ENCODE data around the gene PXDN. TPM values are rescaled to one million over a fixed set of nuclear protein-coding genes. Genes with fewer than 3 reads are reported as not detected.

Gene PXDN
- total RNA-seq, 1 donor from 2014 or later: 459 TPM

GRCh38 chr2:1607236-1607920 is 136.9 kb downstream of the PXDN start:
- TF ChIP-seq, protein P1, sequence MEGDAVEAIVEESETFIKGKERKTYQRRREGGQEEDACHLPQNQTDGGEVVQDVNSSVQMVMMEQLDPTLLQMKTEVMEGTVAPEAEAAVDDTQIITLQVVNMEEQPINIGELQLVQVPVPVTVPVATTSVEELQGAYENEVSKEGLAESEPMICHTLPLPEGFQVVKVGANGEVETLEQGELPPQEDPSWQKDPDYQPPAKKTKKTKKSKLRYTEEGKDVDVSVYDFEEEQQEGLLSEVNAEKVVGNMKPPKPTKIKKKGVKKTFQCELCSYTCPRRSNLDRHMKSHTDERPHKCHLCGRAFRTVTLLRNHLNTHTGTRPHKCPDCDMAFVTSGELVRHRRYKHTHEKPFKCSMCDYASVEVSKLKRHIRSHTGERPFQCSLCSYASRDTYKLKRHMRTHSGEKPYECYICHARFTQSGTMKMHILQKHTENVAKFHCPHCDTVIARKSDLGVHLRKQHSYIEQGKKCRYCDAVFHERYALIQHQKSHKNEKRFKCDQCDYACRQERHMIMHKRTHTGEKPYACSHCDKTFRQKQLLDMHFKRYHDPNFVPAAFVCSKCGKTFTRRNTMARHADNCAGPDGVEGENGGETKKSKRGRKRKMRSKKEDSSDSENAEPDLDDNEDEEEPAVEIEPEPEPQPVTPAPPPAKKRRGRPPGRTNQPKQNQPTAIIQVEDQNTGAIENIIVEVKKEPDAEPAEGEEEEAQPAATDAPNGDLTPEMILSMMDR (IDR thresholded peaks at IDR 0.05): no peak
- no peak for DNase-seq (ENCODE audit: extremely low spot score, unreplicated experiment)
- no peaks in the 10 kb centered on the region for H3K36me3 Mint-ChIP-seq (ENCODE audit: unreplicated experiment)
- no peaks in the 10 kb centered on the region for H3K9me3 Mint-ChIP-seq (ENCODE audit: unreplicated experiment)
- H3K27ac Mint-ChIP-seq (ENCODE audit: unreplicated experiment): no peak overlapping the region
- peaks cover 4% of the 10 kb centered on the region for H3K4me1 Mint-ChIP-seq (ENCODE audit: unreplicated experiment)
- H3K27me3 Mint-ChIP-seq (ENCODE audit: unreplicated experiment): peaks cover 13% of the 10 kb centered on the region
- no peak overlapping the region for H3K4me3 Mint-ChIP-seq (ENCODE audit: unreplicated experiment)

GRCh38 chr2:1606421-1607235 is 137.7 kb downstream of the PXDN start:
- no peak for DNase-seq (ENCODE audit: extremely low spot score, unreplicated experiment)
- no peak overlapping the region for H3K27ac Mint-ChIP-seq (ENCODE audit: unreplicated experiment)
- TF ChIP-seq, protein P1 (IDR thresholded peaks at IDR 0.05): no peak
- H3K27me3 Mint-ChIP-seq (ENCODE audit: unreplicated experiment): peaks cover 13% of the 10 kb centered on the region
- no peaks in the 10 kb centered on the region for H3K36me3 Mint-ChIP-seq (ENCODE audit: unreplicated experiment)
- no peak overlapping the region for H3K4me3 Mint-ChIP-seq (ENCODE audit: unreplicated experiment)
- H3K4me1 Mint-ChIP-seq (ENCODE audit: unreplicated experiment): peaks cover 6% of the 10 kb centered on the region
- H3K9me3 Mint-ChIP-seq (ENCODE audit: unreplicated experiment): no peaks in the 10 kb centered on the region

DNA sequence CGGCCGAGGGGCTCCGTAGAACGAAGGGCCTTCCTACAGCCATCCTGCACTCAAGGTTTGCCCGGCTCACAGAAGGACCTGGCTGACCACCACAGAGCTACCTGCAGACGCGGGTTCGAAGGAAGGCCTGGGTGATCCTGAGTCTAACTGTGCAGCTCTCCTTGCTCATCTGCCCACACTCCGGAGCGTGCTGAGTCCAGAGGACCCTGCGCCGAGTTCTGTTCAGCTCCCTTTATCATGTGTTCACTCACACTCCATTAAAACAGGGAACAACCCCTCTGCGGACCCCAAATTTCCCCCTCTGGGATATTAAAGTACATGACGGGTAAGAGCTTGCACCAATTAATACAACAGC is 138.3 kb downstream of the PXDN start:
- Mint-ChIP-seq H3K27me3 (ENCODE audit: unreplicated experiment) (peaks cover 13% of the 10 kb centered on the region), H3K36me3 (ENCODE audit: unreplicated experiment) (no peaks in the 10 kb centered on the region), H3K9me3 (ENCODE audit: unreplicated experiment) (no peaks in the 10 kb centered on the region), H3K4me3 (ENCODE audit: unreplicated experiment) (no peak overlapping the region), H3K27ac (ENCODE audit: unreplicated experiment) (no peak overlapping the region), H3K4me1 (ENCODE audit: unreplicated experiment) (peaks cover 11% of the 10 kb centered on the region)
- DNase-seq (ENCODE audit: extremely low spot score, unreplicated experiment): no peak
- TF ChIP-seq, protein P1 (IDR thresholded peaks at IDR 0.05): no peak

DNA sequence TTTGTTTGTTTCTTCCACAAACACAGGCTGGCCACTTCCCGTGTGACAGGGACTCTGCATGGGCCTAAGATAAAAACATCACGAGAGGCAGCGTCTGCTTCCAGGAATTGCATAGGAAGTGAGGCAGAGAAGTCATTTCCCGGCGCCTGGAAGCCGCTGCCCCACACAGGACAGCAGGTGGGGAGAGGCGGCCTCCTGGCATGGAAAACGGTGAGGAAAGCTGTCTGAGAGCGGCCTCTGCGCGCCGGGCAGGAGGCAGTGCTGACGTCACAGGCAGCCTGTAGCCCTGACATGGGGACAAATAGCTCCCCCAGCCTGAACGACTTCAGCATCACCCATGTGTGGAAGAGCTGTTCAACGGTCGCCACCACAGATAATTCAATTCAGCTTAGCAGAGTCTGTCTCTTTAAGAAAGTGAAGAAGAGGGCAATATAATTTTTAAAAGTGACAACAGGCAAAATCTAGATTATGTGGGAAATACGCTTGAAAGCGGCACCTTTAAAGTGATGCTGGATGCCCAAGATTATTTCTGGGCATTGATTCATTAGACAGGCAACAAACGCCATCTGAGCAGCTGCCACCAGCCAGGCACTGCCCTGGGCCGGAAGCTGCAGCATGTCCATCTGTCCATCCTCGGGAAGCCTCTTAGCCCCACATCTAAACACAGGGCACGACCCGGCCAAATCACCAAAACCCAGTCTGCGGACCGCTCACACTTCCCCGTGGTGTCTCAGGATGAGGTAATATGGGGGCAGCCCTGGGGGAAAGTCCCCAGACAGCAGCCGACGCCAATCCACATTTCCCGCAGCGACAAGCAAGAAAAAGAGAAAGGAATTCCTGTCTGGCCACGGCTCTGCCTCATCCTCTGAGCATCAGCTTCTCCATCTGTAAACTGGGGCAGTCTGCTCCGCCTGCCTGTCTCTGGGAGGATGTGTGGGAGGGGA is 138.9 kb downstream of the PXDN start:
- Mint-ChIP-seq H3K27ac (ENCODE audit: unreplicated experiment) (peak overlapping the region; percentile 20), H3K4me1 (ENCODE audit: unreplicated experiment) (peaks cover 18% of the 10 kb centered on the region), H3K4me3 (ENCODE audit: unreplicated experiment) (no peak overlapping the region), H3K27me3 (ENCODE audit: unreplicated experiment) (peaks cover 13% of the 10 kb centered on the region), H3K36me3 (ENCODE audit: unreplicated experiment) (no peaks in the 10 kb centered on the region), H3K9me3 (ENCODE audit: unreplicated experiment) (no peaks in the 10 kb centered on the region)
- no peak for DNase-seq (ENCODE audit: extremely low spot score, unreplicated experiment)
- TF ChIP-seq, protein P1 (IDR thresholded peaks at IDR 0.05): no peak

Data from osteocyte (in vitro differentiated cells).